HG03571 (cell line): Measurements from ENCODE around the gene MYL6.
"Not testable (repeated sequence)": the region's sequence is repeated elsewhere in the genome, so short reads cannot be mapped to it uniquely, and the experiment has no call there.

Experiments used
- ATAC-seq: cut with Tn5 transposase; IDR thresholded peaks from one replicate; pipeline ENCODE4 v1.9.1; 2021; ENCODE audit not compliant: unreplicated experiment

Gene MYL6

GRCh38 chr12:56189099-56189917 lies 31.1 kb downstream of the MYL6 start, which contains the start of gene SMARCC2:
SMARCC2 (minus strand) TSS chr12:56189483; CDS start chr12:56189461, 22 bp downstream.
- peak; percentile 63 for ATAC-seq

- peak; percentile 18 for ATAC-seq
Observed at GRCh38 chr12:56189918-56190694, 31.9 kb downstream of the MYL6 start.

DNA sequence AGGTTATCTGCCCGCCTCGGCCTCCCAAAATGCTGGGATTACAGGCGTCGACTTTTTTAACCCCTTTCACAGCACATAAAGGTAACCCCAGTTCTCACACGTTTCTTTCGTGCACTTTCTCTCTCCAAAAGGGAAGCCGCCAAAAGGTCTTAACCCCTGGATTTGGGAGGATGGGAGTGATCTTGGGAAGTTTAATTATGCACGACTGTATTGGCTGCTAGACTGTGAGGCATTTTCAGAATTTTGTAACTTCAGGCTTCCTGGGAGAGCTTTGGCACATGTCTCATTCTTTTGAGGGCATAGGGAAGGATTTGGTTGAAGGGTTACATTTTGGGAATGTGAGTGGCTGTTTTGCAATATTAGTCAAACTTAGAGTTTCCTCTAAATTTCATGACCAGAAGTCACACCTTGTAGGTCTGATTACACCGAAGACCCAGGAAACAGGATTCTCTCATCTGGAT lies 32.6 kb downstream of the MYL6 start:
- ATAC-seq: no peak

DNA sequence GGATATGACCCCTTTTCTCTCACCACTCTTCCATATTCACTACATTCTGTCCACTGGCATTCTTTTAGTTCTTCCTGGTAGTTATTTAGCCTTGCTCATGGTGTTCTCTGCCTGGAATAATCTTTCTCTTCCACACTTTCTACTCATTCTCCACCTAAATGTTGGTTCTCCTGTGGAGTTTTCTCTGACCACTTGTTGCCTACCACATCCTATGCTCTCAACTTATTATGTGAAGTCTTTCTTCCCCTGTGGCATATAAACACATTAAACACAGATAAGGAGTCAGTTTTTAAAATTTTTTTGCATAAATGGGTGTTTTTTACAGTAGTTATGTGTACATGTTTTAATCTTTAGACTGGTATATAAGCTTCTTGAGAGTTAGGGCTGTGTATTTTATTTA lies 34.4 kb downstream of the MYL6 start:
- no peak for ATAC-seq

DNA sequence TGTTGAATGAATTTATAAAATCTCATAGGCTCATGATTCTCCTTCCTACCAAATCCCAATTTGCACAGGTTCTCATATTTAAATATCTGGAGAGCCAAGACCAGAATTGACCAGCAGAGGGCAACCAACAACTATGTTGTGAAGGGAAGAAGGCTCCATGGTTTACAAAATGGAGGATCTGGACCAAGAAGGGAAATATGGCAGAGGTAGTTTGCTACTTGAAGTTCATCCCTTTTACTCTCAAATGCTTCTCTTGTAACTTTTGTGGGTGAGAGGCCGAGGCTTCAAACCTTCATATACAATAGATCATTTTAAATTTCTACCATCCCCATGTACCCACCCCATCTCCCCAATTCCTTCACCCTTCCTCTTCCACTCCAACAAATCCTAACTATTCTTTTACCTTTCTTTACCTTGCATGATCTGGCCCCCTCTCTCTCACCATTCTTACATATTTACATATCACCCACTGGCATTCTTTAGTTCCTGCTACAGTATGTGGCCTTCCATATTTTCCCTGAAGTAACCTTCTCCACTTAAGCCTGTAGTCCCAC lies 34.9 kb downstream of the MYL6 start:
- ATAC-seq: no peak

- not testable (repeated sequence) for ATAC-seq
Observed at GRCh38 chr12:56196818-56197550, 38.8 kb downstream of the MYL6 start.

- no peak for ATAC-seq
Observed at GRCh38 chr12:56197921-56198635, 39.9 kb downstream of the MYL6 start.

GRCh38 chr12:56198836-56199235 lies 40.7 kb downstream of the MYL6 start:
- no peak for ATAC-seq

DNA sequence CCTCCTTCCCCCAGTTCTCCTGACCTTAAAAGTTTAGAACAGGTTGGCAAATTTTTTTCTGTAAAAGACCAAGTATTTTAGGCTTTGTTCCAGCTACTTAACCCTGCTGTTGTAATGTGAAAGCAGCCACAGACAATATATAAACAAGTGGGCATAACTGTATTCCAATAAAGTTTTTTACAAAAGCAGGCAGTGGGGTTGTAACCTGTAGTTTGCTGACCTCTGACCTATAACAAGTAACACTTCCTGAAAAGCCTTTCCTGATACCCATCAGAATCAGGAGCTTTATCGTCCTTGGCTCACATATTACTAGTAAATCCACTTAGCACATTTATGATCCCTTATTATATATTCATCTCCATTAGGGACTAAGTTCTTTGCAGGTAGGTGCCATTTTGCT lies 44.2 kb downstream of the MYL6 start:
- ATAC-seq: no peak

DNA sequence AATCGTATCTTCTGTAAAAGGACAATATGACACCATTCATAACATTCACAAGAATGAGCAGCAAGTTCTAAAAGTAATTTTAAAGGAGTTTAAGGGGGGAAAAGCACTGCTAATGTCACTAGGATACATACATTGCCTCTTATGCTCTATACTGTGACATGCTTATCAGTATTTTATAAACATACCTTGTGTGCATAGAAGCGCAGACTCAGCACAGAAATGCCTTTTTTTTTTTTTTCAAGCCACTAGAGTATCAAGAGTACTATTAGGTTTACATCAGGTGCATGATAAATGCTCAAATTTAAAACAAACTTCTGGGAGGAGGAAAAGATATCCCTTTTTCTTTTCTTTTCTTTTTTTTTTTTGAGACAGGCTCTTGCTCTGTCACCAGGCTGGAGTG lies 44.7 kb downstream of the MYL6 start:
- no peak for ATAC-seq

DNA sequence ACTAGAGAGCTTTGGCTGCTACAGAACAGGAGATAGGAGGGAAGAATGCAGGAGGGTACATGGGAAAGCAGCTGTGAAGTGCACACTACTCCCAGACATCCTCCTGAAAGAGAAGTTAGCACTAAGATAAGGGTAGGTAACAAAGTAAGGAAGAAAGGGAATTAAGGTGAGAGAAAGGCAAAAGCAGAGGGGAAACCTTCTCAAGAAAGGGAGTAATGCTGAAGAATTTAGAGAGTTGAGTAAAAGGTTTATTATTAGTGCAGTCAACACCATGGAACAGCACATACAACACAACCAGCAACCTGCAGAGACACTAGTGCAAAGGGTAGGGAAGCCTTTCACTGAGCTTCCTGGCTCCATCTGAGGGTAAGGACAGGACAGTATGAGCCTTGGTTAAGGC lies 46.1 kb downstream of the MYL6 start:
- no peak for ATAC-seq

- ATAC-seq: no peak
Observed at GRCh38 chr12:56205445-56205844, 47.3 kb downstream of the MYL6 start.

- no peak for ATAC-seq
Observed at GRCh38 chr12:56206452-56207166, 48.5 kb downstream of the MYL6 start.

- no peak for ATAC-seq
Observed at GRCh38 chr12:56208006-56208405, 49.8 kb downstream of the MYL6 start.
